ENCODE results near the gene LDB2. TPM values are rescaled to one million over a fixed set of nuclear protein-coding genes. Genes with fewer than 3 reads are reported as not detected.
A peak's percentile ranks its signal among the peaks of the same experiment; 100 is the strongest.

The LDB2 gene
- total RNA-seq, 1 donor: 85.9 TPM

GRCh38 chr4:16860516-16860915 is 37.9 kb downstream of the LDB2 start:
- no peak for TF ChIP-seq CTCF (IDR thresholded peaks at IDR 0.05; ENCODE audit: insufficient read depth, low read length)
- H3K4me3 ChIP-seq (ENCODE audit: low read depth, low read length): no peak overlapping the region
- DNase-seq (ENCODE audit: low read depth): peak; percentile 94

GRCh38 chr4:16859031-16859430 is 39.4 kb downstream of the LDB2 start:
- no peak overlapping the region for H3K4me3 ChIP-seq (ENCODE audit: low read depth, low read length)
- DNase-seq (ENCODE audit: low read depth): no peak
- no peak for TF ChIP-seq CTCF (IDR thresholded peaks at IDR 0.05; ENCODE audit: insufficient read depth, low read length)

- no peak for TF ChIP-seq CTCF (IDR thresholded peaks at IDR 0.05; ENCODE audit: insufficient read depth, low read length)
- H3K4me3 ChIP-seq (ENCODE audit: low read depth, low read length): no peak overlapping the region
- DNase-seq (ENCODE audit: low read depth): peak; percentile 34
These were observed 40.1 kb downstream of the LDB2 start for GRCh38 chr4:16858275-16858752.

GRCh38 chr4:16857425-16857824 is 41.0 kb downstream of the LDB2 start:
- no peak for DNase-seq (ENCODE audit: low read depth)
- TF ChIP-seq CTCF (IDR thresholded peaks at IDR 0.05; ENCODE audit: insufficient read depth, low read length): no peak
- H3K4me3 ChIP-seq (ENCODE audit: low read depth, low read length): no peak overlapping the region

- H3K4me3 ChIP-seq (ENCODE audit: low read depth, low read length): no peak overlapping the region
- no peak for TF ChIP-seq CTCF (IDR thresholded peaks at IDR 0.05; ENCODE audit: insufficient read depth, low read length)
- no peak for DNase-seq (ENCODE audit: low read depth)
These were observed 44.8 kb downstream of the LDB2 start for GRCh38 chr4:16853640-16854039.

- H3K4me3 ChIP-seq (ENCODE audit: low read depth, low read length): no peak overlapping the region
- TF ChIP-seq CTCF (IDR thresholded peaks at IDR 0.05; ENCODE audit: insufficient read depth, low read length): no peak
- DNase-seq (ENCODE audit: low read depth): no peak
These were observed 45.8 kb downstream of the LDB2 start for GRCh38 chr4:16852644-16853043.

GRCh38 chr4:16852228-16852627 is 46.2 kb downstream of the LDB2 start:
- TF ChIP-seq CTCF (IDR thresholded peaks at IDR 0.05; ENCODE audit: insufficient read depth, low read length): no peak
- no peak overlapping the region for H3K4me3 ChIP-seq (ENCODE audit: low read depth, low read length)
- DNase-seq (ENCODE audit: low read depth): no peak
